Epithelial cell of esophagus (primary cell): ENCODE results near the gene WDR31.
"Not testable (repeated sequence)": the region's sequence is repeated elsewhere in the genome, so short reads cannot be mapped to it uniquely, and the experiment has no call there.

Experiments
- DNase-seq: peaks from one replicate; pipeline ENCODE4 v3.0.0; 2010; ENCODE audit warnings: low read depth
- H3K4me3 ChIP-seq: 2 replicates; pipeline ENCODE4 v1.5.1; 2011; ENCODE audit warnings: mild to moderate bottlenecking, low read length, control low read depth
- CTCF ChIP-seq: IDR thresholded peaks from 2 replicates; pipeline ENCODE4 v1.5.1; 2011; ENCODE audit warnings: low read depth, mild to moderate bottlenecking, low read length, control low read depth, inconsistent platforms; ENCODE audit not compliant: insufficient read depth; ENCODE audit errors: missing control alignments

Gene WDR31

GRCh38 chr9:113372059-113372458 is 32.0 kb upstream of the WDR31 start:
- TF ChIP-seq CTCF: no peak

GRCh38 chr9:113370806-113371325 is 30.8 kb upstream of the WDR31 start:
- no peak overlapping the region for H3K4me3 ChIP-seq
- no peak for DNase-seq
- TF ChIP-seq CTCF: no peak

More at GRCh38 chr9:113372059-113372458, 32.0 kb upstream of the WDR31 start:
- no peak for DNase-seq
- no peak overlapping the region for H3K4me3 ChIP-seq

- DNase-seq: no peak
- no peak for TF ChIP-seq CTCF
- no peak overlapping the region for H3K4me3 ChIP-seq
Measured at GRCh38 chr9:113369855-113370140, 29.7 kb upstream of the WDR31 start.

- H3K4me3 ChIP-seq: no peak overlapping the region
- no peak for TF ChIP-seq CTCF
- DNase-seq: no peak
Measured at GRCh38 chr9:113368982-113369854, 29.1 kb upstream of the WDR31 start.

GRCh38 chr9:113368348-113368981 is 28.4 kb upstream of the WDR31 start:
- TF ChIP-seq CTCF: no peak
- no peak for DNase-seq
- no peak overlapping the region for H3K4me3 ChIP-seq

- not testable (repeated sequence) for H3K4me3 ChIP-seq
- DNase-seq: peak; percentile 37
Measured at GRCh38 chr9:113365652-113366051, 25.6 kb upstream of the WDR31 start.

- no peak overlapping the region for H3K4me3 ChIP-seq
- DNase-seq: no peak
- TF ChIP-seq CTCF: no peak
Measured at GRCh38 chr9:113364951-113365350, 24.9 kb upstream of the WDR31 start.
